HG02642 (cell line): Measurements from ENCODE around the gene GOLGA6C.
"Not testable (repeated sequence)": the region's sequence is repeated elsewhere in the genome, so short reads cannot be mapped to it uniquely, and the experiment has no call there.

Experiments used
- ATAC-seq: cut with Tn5 transposase; IDR thresholded peaks from one replicate; pipeline ENCODE4 v1.9.1; 2021; ENCODE audit warnings: mild to moderate bottlenecking; ENCODE audit not compliant: unreplicated experiment, poor library complexity

Gene GOLGA6C

DNA sequence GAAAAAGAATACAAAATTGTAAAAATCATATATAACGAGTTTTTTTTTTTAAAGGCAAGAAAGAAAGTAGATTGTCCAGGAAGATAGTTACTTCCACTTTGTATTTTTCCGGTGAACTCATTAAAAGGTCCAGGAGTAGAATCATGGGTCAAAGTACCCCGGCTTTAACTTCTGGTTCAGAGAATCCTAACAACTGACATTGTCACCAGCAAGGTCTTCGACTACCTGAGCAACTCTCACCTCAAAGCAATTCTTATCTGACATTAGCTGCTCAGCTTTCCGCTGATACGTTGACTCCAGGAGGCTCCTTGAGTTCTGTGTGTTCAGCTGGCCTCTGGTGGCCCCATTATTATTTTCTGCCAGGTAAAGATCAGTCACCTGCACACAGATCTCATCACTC lies 9.1 kb upstream of the GOLGA6C start:
- ATAC-seq: not testable (repeated sequence)

GRCh38 chr15:75249726-75250125 lies 8.4 kb upstream of the GOLGA6C start:
- ATAC-seq: no peak

DNA sequence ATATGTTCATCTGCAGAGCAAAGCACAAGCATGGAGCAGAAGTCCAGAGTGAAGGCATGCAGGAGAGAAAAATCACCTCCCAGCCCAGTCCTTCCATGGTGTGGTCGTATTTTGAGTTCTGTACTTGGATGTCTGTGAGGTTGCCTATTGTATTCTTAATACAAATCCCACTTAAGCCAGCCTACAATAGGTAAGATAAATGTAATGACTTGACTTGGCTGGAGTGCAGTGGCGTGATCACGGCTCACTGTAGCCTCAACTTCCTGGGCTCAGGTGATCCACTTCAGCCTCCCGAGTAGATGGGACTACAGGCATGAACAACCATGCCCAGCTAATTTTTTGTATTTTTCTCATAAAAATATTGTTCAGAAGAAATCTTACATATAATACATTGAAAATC lies 6.8 kb upstream of the GOLGA6C start:
- ATAC-seq: not testable (repeated sequence)

- ATAC-seq: not testable (repeated sequence)
Measured at GRCh38 chr15:75252285-75252684, 5.8 kb upstream of the GOLGA6C start.

- ATAC-seq: not testable (repeated sequence)
Measured at GRCh38 chr15:75258620-75259343, 648 bp downstream of the GOLGA6C start.

GRCh38 chr15:75259873-75260272 lies 1.7 kb downstream of the GOLGA6C start:
- not testable (repeated sequence) for ATAC-seq

GRCh38 chr15:75273751-75274359 lies 15.7 kb downstream of the GOLGA6C start:
- not testable (repeated sequence) for ATAC-seq

GRCh38 chr15:75274509-75275107 lies 16.5 kb downstream of the GOLGA6C start:
- ATAC-seq: not testable (repeated sequence)

GRCh38 chr15:75275617-75276016 lies 17.5 kb downstream of the GOLGA6C start:
- ATAC-seq: not testable (repeated sequence)

DNA sequence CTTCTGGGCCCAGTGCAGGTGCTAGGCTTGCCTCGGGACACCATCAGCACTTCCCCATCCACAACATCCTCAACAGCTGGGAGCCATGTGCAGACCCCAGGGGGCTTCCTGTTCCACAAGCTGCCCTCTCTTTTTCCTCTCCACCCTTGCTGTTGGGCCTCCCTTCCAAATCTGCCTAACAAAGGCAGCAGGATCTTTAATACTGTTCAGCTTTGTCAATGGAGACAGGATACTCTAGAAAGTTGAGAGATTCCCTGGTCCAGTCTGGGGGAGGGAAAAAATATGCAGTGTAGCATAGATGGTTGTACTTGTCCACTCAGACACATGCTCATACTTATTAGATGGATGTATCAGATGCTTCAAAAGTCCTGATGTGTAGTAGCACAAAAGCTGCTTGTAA lies 20.4 kb downstream of the GOLGA6C start:
- ATAC-seq: not testable (repeated sequence)

DNA sequence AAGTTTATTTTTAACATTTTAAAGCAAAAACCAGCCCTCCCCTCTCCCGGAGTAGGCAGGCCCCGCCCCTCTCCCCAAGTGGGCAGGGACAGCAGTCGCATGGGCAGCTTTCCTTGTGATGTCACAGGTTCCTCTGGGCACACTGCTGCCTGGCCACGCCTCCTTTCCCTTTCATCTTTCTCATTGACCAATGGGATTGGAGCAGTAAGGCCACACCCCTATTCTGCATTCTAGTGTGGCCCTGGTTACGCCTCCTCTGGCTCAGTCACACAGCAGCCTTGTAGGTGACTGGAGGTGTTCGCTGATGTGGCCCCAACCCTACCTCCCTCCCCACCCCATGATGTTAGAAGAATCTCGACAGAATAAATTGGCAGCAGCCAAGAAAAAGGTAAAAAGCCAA lies 24.4 kb downstream of the GOLGA6C start, which contains the start of gene GOLGA6D:
Gene GOLGA6D (plus strand): TSS at position 264 of the 400 bp plus-strand sequence. CDS start 41 bp downstream, at position 305.
- not testable (repeated sequence) for ATAC-seq

DNA sequence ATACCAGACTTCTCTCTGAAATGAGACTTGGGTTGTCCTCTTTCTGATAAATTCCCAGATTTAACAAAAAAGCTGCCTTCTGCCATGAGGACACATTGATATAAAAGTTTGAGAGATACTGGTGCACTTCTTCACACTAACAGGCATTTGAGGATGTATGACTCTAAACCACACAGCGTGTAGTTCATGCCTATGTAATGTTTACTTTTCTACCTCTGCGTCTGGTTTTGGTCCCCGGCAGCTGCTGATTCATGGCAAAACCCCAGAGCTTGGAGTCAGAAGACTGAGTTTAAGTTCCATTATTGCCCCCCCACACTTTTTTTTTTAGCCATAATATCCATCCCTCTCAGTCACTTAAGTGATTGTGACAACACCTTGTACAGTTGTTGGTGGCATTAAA lies 26.0 kb downstream of the GOLGA6C start:
- ATAC-seq: not testable (repeated sequence)

DNA sequence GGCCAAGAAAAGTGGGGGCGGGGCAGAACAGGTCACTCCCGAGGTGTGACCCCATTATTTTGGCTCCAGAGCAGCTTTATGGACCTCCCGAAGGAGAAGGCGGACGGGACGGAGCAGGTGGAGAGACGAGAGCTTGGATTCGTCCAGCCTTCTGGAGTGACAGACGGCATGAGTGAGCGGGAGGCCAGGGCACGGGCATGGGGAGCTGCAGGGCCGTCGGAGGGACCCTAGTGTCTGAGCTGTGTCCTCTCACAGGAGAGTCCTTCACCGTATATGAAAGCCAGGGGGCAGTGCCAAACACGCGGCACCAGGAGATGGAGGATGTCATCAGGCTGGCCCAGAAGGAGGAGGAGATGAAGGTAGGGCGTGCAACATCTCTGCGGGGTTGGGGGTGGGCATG lies 35.5 kb downstream of the GOLGA6C start:
- not testable (repeated sequence) for ATAC-seq

DNA sequence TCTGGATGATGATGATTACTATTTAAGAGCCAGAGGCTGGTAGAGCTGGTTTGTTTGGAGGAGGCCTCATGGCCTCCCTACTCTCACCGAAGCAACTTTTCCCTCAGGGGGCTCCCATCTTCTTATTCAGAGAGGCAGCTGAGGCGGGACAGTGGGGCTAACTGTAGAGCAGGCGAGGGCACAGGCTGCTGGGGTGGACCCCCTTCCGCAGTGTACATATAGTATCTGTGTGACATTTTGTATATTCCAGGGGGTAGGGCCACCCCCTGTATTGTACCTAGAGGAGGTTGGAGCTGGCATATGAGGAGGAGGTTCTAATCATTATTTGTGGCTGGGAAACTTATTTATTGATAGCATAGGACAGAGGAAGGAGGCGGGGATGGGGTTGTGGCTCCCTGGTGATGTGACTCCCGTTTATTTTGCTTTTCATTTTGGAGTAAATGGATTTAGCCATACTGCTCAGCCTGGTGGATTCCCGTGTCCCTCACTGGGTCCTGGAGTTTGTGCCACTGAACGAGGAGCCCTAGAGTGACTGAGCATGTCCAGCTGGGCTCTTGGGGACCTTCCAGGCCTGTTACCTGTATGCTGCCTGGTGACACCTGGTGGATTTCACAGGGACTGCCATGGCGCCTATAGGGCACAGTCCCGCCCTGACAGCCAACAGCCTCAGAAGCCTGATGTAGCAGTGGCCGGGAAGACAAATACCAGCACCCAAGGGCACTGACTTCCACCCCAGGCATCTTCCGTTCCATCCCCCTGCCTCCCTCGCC lies 40.6 kb downstream of the GOLGA6C start:
- peak; percentile 78 for ATAC-seq

DNA sequence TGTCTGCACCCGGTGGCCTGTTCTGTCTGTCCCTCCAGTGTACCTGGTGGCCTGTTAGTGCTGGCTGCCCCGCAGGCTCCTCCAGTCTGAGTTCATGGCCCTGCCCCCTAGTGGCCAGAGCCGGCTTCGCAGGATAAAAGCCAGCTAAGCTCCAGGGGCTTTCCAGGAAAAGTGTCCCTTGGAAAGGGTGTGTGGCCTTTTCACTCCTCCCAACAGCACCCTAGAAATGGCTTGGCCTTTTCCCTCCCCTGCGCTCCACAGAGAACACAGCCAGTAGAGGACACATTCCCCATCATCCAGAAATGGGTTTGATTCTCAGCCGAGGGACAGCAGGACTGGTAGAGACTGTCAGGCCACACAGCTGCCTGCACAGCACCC lies 41.2 kb downstream of the GOLGA6C start:
- ATAC-seq: peak; percentile 72

- ATAC-seq: not testable (repeated sequence)
Measured at GRCh38 chr15:75300026-75300425, 41.9 kb downstream of the GOLGA6C start.

GRCh38 chr15:75302318-75302717 lies 44.2 kb downstream of the GOLGA6C start:
- no peak for ATAC-seq

GRCh38 chr15:75302753-75303152 lies 44.6 kb downstream of the GOLGA6C start:
- not testable (repeated sequence) for ATAC-seq

DNA sequence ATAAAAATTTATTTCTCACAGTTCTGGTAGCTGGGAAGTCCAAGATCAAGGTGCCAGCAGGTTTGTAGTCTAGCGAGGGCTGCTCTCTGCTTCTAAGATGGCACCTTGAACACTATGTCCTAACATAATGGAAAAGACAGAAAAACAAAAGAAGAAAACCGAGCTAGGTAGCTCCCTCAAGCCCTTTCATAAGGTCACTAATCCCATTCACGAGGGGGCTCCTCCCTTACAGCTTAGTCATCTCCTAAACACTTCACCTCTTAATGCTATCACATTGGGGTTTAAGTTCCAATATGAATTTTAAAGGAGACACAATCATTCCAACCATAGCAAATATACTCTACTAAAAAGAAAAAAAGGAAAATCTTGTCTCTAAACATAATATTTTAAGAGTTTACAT lies 48.1 kb downstream of the GOLGA6C start:
- no peak for ATAC-seq

DNA sequence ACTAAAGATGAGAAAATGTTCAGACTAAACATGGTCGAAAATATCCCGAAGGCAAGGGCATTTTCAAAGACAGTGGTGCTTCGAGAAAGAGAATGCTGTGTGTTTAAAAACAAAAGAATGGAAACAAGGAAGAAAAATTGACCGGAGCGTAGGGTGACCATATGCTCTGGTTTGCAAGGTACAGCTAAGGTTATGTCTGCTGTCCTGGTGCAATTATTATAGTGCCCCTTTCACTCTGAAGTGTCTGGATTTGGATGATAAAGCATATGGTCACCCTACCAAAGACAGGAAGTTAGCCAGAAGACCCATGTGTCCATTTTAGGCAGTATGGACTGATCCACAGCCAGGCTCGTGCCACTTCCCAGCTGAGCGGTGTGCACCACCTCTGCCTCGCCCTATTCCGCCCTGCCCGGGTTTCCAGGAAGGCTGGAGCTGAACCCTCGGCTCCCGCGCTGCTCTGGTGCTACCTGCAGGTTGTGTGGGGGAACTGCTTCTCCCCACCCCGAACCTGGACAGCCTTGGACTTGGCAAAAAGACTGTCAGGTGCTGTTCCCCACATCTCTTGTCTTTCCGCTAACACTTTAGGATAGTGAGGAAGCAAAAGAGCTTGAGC lies 49.8 kb downstream of the GOLGA6C start:
- ATAC-seq: no peak
